ENCODE data around the gene DMWD. TPM values are rescaled to one million over a fixed set of nuclear protein-coding genes. Genes with fewer than 3 reads are reported as not detected.

DMWD gene
- total RNA-seq, 1 donor from 2014 or later, result 95.3 TPM

GRCh38 chr19:45816236-45817009 lies 23.8 kb upstream of the DMWD start:
- peak overlapping the region; percentile 83 for H3K4me3 Mint-ChIP-seq (ENCODE audit: unreplicated experiment)
- peak; percentile 40 for DNase-seq (ENCODE audit: low spot score)

DNA sequence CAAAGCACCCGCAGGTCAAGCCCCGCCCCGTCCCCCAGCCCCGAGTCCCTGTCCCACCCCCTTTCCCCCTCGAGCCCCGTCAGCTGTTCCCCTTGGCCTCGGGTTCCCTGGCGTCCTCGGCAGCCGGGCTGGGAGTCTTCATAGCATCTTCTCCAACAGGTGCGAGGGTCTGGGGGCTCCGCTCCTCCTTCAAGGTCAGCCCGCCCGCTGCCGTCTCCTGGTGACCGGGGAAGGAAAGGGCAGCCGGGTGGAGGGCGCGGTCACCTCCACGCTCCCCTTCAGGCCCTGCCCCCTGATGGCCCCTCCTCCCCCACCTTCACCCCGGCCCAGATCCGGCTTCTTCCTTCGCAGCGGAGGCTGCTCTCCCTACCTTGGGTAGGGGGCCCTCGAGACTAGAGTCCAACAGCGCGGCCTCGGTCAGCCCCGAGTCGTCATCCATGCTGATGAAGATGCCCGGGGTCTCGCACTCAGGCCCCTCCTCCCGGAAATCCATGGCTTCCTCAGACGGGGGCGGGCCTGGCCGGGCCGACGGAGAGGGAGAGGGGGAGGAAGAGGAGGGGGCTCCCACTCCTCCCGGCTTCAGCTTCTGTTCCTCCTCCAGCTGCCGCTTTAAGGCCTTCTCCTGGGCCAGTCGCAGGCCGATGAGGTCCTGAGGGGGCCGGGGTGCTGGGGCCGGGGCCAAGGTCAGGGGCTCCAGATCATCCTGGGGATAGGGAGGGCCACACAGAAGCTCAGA lies 23.0 kb upstream of the DMWD start:
- no peaks in the 10 kb centered on the region for H3K9me3 Mint-ChIP-seq (ENCODE audit: unreplicated experiment)
- H3K4me3 Mint-ChIP-seq (ENCODE audit: unreplicated experiment), result peak overlapping the region; percentile 91
- H3K27me3 Mint-ChIP-seq (ENCODE audit: unreplicated experiment), result peaks cover 13% of the 10 kb centered on the region
- TF ChIP-seq, protein P1, sequence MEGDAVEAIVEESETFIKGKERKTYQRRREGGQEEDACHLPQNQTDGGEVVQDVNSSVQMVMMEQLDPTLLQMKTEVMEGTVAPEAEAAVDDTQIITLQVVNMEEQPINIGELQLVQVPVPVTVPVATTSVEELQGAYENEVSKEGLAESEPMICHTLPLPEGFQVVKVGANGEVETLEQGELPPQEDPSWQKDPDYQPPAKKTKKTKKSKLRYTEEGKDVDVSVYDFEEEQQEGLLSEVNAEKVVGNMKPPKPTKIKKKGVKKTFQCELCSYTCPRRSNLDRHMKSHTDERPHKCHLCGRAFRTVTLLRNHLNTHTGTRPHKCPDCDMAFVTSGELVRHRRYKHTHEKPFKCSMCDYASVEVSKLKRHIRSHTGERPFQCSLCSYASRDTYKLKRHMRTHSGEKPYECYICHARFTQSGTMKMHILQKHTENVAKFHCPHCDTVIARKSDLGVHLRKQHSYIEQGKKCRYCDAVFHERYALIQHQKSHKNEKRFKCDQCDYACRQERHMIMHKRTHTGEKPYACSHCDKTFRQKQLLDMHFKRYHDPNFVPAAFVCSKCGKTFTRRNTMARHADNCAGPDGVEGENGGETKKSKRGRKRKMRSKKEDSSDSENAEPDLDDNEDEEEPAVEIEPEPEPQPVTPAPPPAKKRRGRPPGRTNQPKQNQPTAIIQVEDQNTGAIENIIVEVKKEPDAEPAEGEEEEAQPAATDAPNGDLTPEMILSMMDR (IDR thresholded peaks at IDR 0.05; ENCODE audit: unreplicated experiment), result no peak
- peak; percentile 85 for DNase-seq (ENCODE audit: low spot score)
- H3K27ac Mint-ChIP-seq (ENCODE audit: unreplicated experiment), result peak overlapping the region; percentile 81
- H3K4me1 Mint-ChIP-seq (ENCODE audit: unreplicated experiment), result no peaks in the 10 kb centered on the region
- peaks cover 6% of the 10 kb centered on the region for H3K36me3 Mint-ChIP-seq (ENCODE audit: low read depth, unreplicated experiment)

More at GRCh38 chr19:45816236-45817009, 23.8 kb upstream of the DMWD start:
- H3K36me3 Mint-ChIP-seq (ENCODE audit: low read depth, unreplicated experiment), result peaks cover 6% of the 10 kb centered on the region
- TF ChIP-seq, protein P1 (IDR thresholded peaks at IDR 0.05; ENCODE audit: unreplicated experiment), result no peak
- H3K27me3 Mint-ChIP-seq (ENCODE audit: unreplicated experiment), result peaks cover 13% of the 10 kb centered on the region
- no peaks in the 10 kb centered on the region for H3K9me3 Mint-ChIP-seq (ENCODE audit: unreplicated experiment)
- H3K4me1 Mint-ChIP-seq (ENCODE audit: unreplicated experiment), result peaks cover 3% of the 10 kb centered on the region
- H3K27ac Mint-ChIP-seq (ENCODE audit: unreplicated experiment), result no peak overlapping the region

GRCh38 chr19:45814851-45815480 lies 22.3 kb upstream of the DMWD start, which contains the start of gene RSPH6A:
TSS of gene RSPH6A (minus strand) at chr19:45815308. CDS start at chr19:45815176, 132 bp downstream.
- Mint-ChIP-seq H3K9me3 (ENCODE audit: unreplicated experiment) (no peaks in the 10 kb centered on the region), H3K4me3 (ENCODE audit: unreplicated experiment) (peak within 1 kb of the TSS; percentile 91), H3K36me3 (ENCODE audit: low read depth, unreplicated experiment) (peaks cover 6% of the 10 kb centered on the region), H3K4me1 (ENCODE audit: unreplicated experiment) (no peaks in the 10 kb centered on the region), H3K27ac (ENCODE audit: unreplicated experiment) (peak within 1 kb of the TSS; percentile 81), H3K27me3 (ENCODE audit: unreplicated experiment) (peaks cover 11% of the 10 kb centered on the region)
- TF ChIP-seq, protein P1 (IDR thresholded peaks at IDR 0.05; ENCODE audit: unreplicated experiment), result no peak
- peak; percentile 28 for DNase-seq (ENCODE audit: low spot score)

DNA sequence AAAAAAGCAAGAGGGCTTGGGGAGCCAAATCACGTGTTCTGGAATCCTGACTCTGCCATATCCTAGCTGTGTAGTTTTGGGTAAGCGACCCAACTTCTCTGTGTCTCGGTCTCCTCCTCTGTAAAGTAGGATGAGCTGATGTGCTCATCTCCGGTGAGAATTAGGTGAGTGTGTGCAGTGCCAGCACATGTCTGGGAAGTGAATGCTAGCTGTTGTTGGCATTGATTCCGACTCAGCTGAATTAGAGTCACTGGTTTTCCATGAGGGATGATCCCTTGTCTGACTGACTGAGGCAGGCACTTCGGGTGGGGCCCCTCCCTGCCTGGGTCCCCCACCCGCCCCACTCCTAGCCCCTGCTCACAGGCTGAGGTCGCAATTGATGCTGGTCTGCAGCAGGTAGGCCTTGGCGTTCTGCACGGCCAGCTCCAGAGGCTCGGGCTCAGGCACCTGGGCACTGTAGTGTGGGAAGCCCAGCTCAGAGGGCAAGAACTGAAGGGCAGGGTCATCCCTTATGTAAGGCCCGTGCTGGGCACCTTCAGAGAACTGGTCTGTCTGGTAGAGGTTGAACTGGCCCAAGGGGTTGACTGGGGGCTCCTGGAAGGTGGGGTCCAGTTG lies 21.6 kb upstream of the DMWD start:
- H3K4me1 Mint-ChIP-seq (ENCODE audit: unreplicated experiment), result no peaks in the 10 kb centered on the region
- no peak overlapping the region for H3K27ac Mint-ChIP-seq (ENCODE audit: unreplicated experiment)
- peaks cover 6% of the 10 kb centered on the region for H3K36me3 Mint-ChIP-seq (ENCODE audit: low read depth, unreplicated experiment)
- no peak for DNase-seq (ENCODE audit: low spot score)
- peaks cover 11% of the 10 kb centered on the region for H3K27me3 Mint-ChIP-seq (ENCODE audit: unreplicated experiment)
- H3K9me3 Mint-ChIP-seq (ENCODE audit: unreplicated experiment), result no peaks in the 10 kb centered on the region
- H3K4me3 Mint-ChIP-seq (ENCODE audit: unreplicated experiment), result peak overlapping the region; percentile 91
- TF ChIP-seq, protein P1 (IDR thresholded peaks at IDR 0.05; ENCODE audit: unreplicated experiment), result no peak

Data from endothelial cell (in vitro differentiated cells).